Aorta (tissue), 5 donors: Measurements from ENCODE around the gene MAPK11. TPM values are rescaled to one million over a fixed set of nuclear protein-coding genes. Genes with fewer than 3 reads are reported as not detected.

Source experiments
- ATAC-seq: fragments of 200-7000 bp; cut with Tn5 transposase; one replicate; pipeline ENCODE4 v1.9.1; 2022; ENCODE audit warnings: moderate library complexity; ENCODE audit not compliant: low FRiP score
- DNase-seq, 2 donors: peaks; one replicate each; pipeline ENCODE4 v3.0.0-alpha.2; 2020
- H3K27ac ChIP-seq, 2 donors: one replicate each; pipeline ENCODE4 v1.5.1; 2013; ENCODE audit warnings: low read length in 2 of 2, mild to moderate bottlenecking in 2 of 2, moderate library complexity in 2 of 2, control low read depth in 1 of 2, inconsistent platforms in 1 of 2, low read depth in 1 of 2
- H3K27me3 ChIP-seq, 2 donors: one replicate each; pipeline ENCODE4 v1.6.1; 2013; ENCODE audit warnings: control low read depth in 1 of 2, low read length in 1 of 2, mild to moderate bottlenecking in 1 of 2, moderate library complexity in 1 of 2; ENCODE audit not compliant: insufficient read depth in 2 of 2, control insufficient read depth in 1 of 2
- H3K36me3 ChIP-seq, 2 donors: one replicate each; pipeline ENCODE4 v1.6.1; 2013; ENCODE audit warnings: control low read depth in 1 of 2, low read length in 1 of 2, mild to moderate bottlenecking in 1 of 2; ENCODE audit not compliant: insufficient read depth in 2 of 2, control insufficient read depth in 1 of 2
- H3K4me1 ChIP-seq, 2 donors: one replicate each; pipeline ENCODE4 v1.6.1; 2013; ENCODE audit warnings: low read length in 2 of 2, control low read depth in 1 of 2, mild to moderate bottlenecking in 1 of 2, moderate library complexity in 1 of 2; ENCODE audit not compliant: insufficient read depth in 2 of 2, control insufficient read depth in 1 of 2
- H3K4me3 ChIP-seq, 2 donors: one replicate each; pipeline ENCODE4 v1.5.1; 2013; ENCODE audit warnings: low read length in 2 of 2, control low read depth in 1 of 2, mild to moderate bottlenecking in 1 of 2
- H3K9me3 ChIP-seq: one replicate; pipeline ENCODE4 v1.6.1; 2013; ENCODE audit warnings: mild to moderate bottlenecking, low read length; ENCODE audit not compliant: control insufficient read depth
- WGBS, 2 donors: extraction: QIAGEN DNeasy Blood & Tissue Kit; methylation state at CpG; one replicate each; pipeline ENCODE4 v1.1.7; 2013; 5-methylcytosine and 5-hydroxymethylcytosine counted together
- intact Hi-C, 2 donors: fragments of 100-400 bp; cut with DNase I; formaldehyde crosslinking; loops; one replicate each; pipeline versions ENCODE4 v1.14.2 to v1.15.0; 2022
- polyA plus RNA-seq, 2 donors: library from polyadenylated mRNA; stranded (reverse); fragments of 200-250 nt; gene quantifications; one replicate each; pipeline ENCODE4 v1.2.3, GENCODE V29; 2013
- total RNA-seq, 2 donors: library from RNA; stranded (reverse); fragmentation: NEBNext Ultra II Directional; extraction: Animal tissue kit (Norgen Biotek cat#: 25700); gene quantifications; one replicate each; pipeline ENCODE4 v1.2.1, GENCODE V29; 2021
- donor health status: healthy with polysubstance abuse.
- donor health status: Bipolar disorder and iron deficiency.
- donor health status: DM: no; HTN: no; CAD: no.
- donor health status: DM: no; HTN: no; CAD: no.
- donor health status: DM: yes; HTN: yes; CAD: no.

The MAPK11 gene
- total and polyA plus RNA-seq, 4 donors, result 0.13 to 23.2 (median 12.8) TPM

DNA sequence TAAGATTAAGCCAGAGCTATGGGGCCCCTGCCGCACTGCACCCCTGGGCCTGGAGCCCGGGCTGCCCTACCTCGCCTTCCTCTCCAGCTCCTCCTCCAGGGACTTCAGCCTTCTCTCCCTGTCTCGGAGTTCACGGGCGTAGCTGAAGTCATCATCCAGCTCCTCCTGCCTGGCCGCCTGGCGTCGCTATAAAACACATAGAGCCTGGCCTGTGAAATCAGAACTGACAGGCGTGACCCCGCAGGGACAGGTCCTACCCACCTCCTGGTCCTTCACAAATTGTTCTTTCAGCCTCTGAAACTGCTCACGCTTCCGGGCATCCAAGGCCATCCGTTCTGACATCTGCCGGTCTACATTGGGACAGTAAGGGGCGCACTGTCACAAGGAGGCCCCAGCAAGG lies 46.1 kb downstream of the MAPK11 start:
- H3K4me1 ChIP-seq, result no peaks in the 10 kb centered on the region
- WGBS, 2 donors, result 92% methylated on average over 16 of the region's 16 CpGs
- no peak overlapping the region for H3K27ac ChIP-seq
- ATAC-seq (no peak), DNase-seq (no peak)
- no peaks in the 10 kb centered on the region for H3K27me3 ChIP-seq
- H3K4me3 ChIP-seq, result no peak overlapping the region
- no peaks in the 10 kb centered on the region for H3K36me3 ChIP-seq
- intact Hi-C loops, result no loop called here
- H3K9me3 ChIP-seq, result no peaks in the 10 kb centered on the region

DNA sequence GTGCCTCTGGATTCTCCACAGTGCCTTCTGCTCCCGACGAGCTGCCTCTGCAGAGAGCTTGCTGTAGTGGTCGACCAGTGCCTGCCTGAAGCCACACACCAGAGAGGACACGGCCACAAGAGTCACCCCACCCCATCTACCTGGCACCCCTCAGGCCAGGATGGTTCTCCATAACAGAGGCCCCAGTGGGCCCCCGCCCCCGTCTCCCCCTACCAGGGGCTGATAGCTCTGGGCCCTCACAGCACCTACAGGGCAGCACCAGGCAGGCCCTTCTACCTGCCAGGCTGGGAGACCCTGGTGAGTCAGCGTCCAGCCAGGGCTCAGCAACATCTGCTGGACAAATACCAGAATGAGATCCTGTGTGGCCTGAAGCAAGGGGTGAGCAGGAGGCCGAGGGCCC lies 47.7 kb downstream of the MAPK11 start:
- H3K36me3 ChIP-seq, result peaks cover 0 to 7% of the 10 kb centered on the region in 2 donors
- no peak overlapping the region for H3K4me3 ChIP-seq
- ATAC-seq (no peak), DNase-seq (no peak)
- H3K27ac ChIP-seq, result no peak overlapping the region
- 82 to 90% methylated on average over 8 of the region's 8 CpGs for WGBS, 2 donors
- no peaks in the 10 kb centered on the region for H3K27me3 ChIP-seq
- H3K9me3 ChIP-seq, result no peaks in the 10 kb centered on the region
- intact Hi-C loops, result no loop called here
- H3K4me1 ChIP-seq, result no peaks in the 10 kb centered on the region

DNA sequence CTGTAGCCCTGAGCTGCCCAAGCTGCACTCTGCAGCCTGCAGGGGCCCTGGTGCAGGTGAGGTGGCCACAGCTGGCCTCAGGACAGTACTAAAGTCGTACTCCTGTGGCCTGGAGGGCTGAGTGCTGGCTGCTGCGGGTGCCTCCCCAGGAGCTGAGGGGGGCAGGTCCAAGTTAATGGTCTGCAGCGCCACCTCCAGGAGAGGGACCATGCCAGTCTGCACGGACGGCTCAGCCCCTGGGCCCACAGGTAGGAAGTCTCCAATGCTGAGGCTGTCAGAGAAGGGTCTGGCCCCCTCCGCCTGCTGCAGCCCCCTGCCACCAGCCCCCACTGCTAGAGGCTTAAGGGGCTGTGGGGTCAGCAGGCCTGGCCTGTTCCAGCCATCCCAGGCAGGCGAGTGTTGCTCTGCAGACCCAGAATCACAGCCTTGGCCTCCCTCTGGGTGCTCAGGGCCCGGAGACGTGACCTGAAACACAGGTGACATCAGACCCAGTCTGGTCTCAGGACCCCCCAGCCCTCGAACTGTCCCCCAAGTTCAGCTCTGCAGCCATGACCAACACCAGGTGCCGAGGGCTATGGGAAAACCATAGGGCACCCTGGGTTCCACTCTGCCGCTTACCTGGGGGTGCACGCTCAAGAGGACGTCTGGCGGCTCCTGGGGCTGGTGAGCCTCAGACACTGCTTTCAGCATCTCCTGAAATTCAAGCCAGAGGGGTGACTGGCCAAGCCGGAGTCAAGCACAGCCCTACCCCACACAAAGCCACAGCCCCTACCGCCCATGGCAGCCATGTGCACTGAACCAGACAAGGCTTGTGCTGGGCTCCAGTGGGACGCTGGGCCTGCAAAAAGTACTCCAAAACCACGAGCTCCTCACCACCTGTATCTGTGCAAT lies 48.5 kb downstream of the MAPK11 start:
- DNase-seq (peak in 1 of 2 donors; percentile 44), ATAC-seq (no peak)
- Histone ChIP-seq H3K9me3 (no peaks in the 10 kb centered on the region), H3K4me1 (no peaks in the 10 kb centered on the region), H3K27ac (no peak overlapping the region), H3K27me3 (no peaks in the 10 kb centered on the region), H3K4me3 (no peak overlapping the region), H3K36me3 (peaks cover 0 to 10% of the 10 kb centered on the region in 2 donors)
- 87 to 89% methylated on average over 19 of the region's 19 CpGs for WGBS, 2 donors
- intact Hi-C loops, result no loop called here

DNA sequence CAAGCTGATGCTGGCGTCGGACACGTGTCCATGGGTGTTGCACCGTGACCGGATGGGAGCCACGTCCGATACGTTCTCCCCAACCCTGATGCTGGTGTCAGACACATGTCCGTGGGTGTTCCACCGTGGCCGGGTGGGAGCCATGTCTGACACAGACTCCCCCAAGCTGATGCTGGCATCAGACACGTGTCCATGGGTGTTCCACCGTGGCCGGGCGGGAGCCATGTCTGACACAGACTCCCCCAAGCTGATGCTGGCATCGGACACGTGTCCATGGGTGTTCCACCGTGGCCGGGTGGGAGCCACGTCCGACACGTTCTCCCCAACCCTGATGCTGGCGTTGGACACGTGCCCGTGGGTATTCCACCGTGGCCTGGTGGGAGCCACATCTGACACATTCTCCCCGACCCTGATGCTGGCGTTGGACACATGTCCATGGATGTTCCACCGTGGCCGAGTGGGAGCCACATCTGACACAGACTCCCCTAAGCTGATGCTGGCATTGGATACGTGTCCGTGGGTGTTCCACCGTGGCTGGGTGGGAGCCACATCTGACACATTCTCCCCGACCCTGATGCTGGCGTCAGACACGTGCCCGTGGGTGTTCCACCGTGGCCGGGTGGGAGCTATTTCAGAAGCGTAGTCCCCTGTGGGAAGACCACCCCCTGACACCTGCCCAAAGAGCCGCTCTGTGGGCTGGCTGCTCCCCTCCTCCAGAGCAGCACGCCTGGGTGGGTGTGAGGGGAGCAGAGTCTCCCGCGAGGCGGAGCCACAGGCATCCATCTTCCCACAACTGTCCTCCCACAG lies 49.4 kb downstream of the MAPK11 start:
- ATAC-seq (no peak), DNase-seq (peak in 1 of 2 donors; percentile 44)
- H3K4me3 ChIP-seq, result no peak overlapping the region
- peaks cover 0 to 12% of the 10 kb centered on the region in 2 donors for H3K36me3 ChIP-seq
- H3K4me1 ChIP-seq, result no peaks in the 10 kb centered on the region
- H3K27ac ChIP-seq, result no peak overlapping the region
- no peaks in the 10 kb centered on the region for H3K9me3 ChIP-seq
- intact Hi-C loops, result no loop called here
- no peaks in the 10 kb centered on the region for H3K27me3 ChIP-seq
- 94% methylated on average over 45 of the region's 45 CpGs for WGBS, 2 donors

DNA sequence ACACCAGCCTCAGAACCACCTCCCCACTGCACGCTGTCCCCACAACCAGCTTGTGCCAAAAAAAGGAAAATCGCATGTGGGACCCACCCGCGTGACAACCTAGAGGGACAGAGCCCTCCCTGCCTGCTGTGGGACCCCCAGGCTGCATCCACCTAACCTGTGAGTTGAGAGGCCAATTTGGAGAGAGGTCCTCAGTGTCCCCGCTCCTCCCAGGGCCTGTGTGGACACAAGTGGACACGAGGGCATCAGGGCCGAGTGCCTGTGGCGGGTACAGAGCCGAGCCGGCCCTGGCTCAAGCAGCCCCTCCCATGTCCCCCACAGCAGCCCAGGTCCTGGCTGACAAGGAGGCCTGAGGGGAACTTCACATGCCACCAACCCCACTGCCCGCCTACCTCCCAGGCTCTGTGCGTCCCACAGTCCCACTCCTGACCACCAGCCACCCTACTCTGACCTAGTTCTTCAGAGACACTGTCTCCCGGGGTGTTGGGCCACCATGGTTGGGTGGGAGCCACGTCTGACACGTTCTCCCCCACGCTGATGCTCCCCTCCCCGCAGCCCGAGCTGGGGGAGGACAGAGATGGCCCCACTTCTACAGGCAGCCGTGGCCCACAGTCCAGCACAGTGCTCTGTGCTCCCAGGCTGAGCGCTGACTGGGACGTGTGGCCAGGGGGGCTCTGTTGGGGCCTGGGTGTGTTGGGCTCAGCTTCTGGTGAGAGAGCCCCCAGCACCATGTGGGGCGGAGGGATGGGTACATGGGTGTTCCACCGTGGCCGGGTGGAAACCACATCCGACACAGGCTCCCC lies 50.2 kb downstream of the MAPK11 start:
- no peak overlapping the region for H3K27ac ChIP-seq
- peak in 1 of 2 donors; percentile 32 for DNase-seq
- H3K36me3 ChIP-seq, result peaks cover 0 to 12% of the 10 kb centered on the region in 2 donors
- H3K4me1 ChIP-seq, result no peaks in the 10 kb centered on the region
- intact Hi-C loops, result no loop called here
- H3K4me3 ChIP-seq, result no peak overlapping the region
- 82 to 87% methylated on average over 25 of the region's 25 CpGs for WGBS, 2 donors
- no peaks in the 10 kb centered on the region for H3K9me3 ChIP-seq
- ATAC-seq, result no peak
- H3K27me3 ChIP-seq, result no peaks in the 10 kb centered on the region

DNA sequence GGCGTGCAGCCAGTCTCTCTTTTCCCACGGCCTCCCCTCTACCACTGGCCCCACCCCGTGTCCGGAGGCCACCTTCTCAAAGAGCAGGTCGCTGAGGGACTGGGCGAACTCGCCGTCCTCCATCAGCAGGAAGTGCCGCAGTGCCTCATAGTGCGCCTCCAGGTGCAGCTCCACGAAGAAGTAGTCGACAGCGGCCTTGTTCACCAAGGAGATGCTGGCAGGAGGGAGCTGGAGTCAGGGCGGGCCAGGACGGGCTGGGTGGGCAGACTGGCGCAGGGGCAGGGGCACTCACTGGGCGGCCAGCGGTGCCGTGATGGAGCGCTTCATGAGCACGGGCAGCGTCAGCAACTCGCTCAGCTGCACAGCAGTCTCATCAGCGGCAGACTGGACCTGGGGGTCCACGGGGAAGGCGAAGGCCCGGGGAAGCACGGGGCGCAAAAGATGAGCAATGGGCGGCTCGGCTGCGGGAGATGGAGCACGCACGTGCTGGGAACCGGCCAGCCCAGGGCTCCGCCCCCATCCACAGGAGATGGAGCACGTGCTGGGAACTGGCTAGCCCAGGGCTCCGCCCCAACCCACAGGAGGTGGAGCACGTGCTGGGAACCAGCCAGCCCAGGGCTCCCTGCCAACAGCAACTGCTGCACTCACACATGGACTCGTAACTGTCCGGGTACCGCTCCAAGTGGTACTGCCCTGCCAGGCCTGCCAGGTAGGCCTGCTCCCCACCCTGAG lies 51.0 kb downstream of the MAPK11 start:
- H3K4me3 ChIP-seq, result no peak overlapping the region
- H3K36me3 ChIP-seq, result peaks cover 0 to 12% of the 10 kb centered on the region in 2 donors

DNA sequence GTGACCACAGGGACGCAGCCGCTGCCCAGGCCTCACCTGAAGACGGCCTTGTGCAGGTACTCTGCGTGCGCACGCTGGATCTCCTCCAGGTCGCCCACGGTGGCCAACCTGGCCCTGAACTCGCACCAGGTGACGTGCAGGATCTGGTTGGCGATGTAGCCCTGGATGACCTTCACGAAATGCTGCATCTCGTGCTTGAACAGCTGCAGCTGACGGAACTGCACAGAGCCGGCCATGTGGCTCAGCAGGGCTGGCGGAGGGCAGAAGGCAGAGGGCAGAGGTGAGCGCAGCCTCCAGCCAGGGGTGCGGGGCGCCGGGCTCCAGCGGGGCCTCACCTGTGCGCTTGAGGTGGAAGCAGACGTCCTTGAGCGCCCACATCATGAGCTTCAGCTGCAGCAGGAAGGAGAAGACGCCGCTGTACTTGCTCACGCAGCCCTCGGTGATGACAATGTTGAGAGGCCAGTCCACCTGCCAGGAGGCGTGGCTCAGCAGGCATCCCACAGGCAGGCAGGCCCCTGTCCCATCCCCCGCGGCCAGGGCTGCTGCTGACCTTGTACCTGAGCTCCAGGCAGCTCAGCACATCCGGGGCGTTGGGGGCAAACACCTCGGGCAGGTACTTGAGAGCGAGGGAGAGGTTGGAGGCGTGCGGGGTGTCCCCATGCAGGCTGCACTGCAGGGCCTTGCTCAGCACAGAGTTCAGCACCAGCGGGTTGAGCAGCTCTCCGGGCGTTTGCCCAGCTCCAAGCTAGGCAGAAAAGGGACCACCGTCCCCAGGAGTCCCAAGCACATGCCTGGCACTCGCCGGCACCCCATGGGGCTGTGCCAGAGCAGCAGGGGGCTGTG lies 51.8 kb downstream of the MAPK11 start:
- Histone ChIP-seq H3K4me3 (no peak overlapping the region), H3K27me3 (no peaks in the 10 kb centered on the region), H3K27ac (no peak overlapping the region), H3K9me3 (no peaks in the 10 kb centered on the region), H3K4me1 (no peaks in the 10 kb centered on the region), H3K36me3 (peaks cover 0 to 12% of the 10 kb centered on the region in 2 donors)
- DNase-seq, result peak in 1 of 2 donors; percentile 47
- ATAC-seq, result no peak
- 85 to 87% methylated on average over 43 of the region's 43 CpGs for WGBS, 2 donors
- intact Hi-C loops, result no loop called here

More for the DNA sequence above, 51.0 kb downstream of the MAPK11 start:
- intact Hi-C loops, result no loop called here
- no peaks in the 10 kb centered on the region for H3K9me3 ChIP-seq
- ATAC-seq (peak; percentile 48), DNase-seq (peak in 1 of 2 donors; percentile 63)
- no peaks in the 10 kb centered on the region for H3K27me3 ChIP-seq
- H3K4me1 ChIP-seq, result no peaks in the 10 kb centered on the region
- H3K27ac ChIP-seq, result no peak overlapping the region
- 78 to 79% methylated on average over 42 of the region's 42 CpGs for WGBS, 2 donors
